GM19193 (cell line): ENCODE measurements around the gene LDHA.

Source experiments
- POLR2A ChIP-seq: IDR thresholded peaks from 4 replicates; pipeline ENCODE4 v1.6.1; 2011; ENCODE audit not compliant: insufficient read depth, insufficient read length; ENCODE audit errors: extremely low read depth

Gene LDHA

GRCh38 chr11:18394275-18394927 is at the start of gene LDHA:
TSS of gene LDHA (plus strand) at chr11:18394563. CDS start at chr11:18396843, 2,280 bp downstream.
- TF ChIP-seq POLR2A, result peak; percentile 99

DNA sequence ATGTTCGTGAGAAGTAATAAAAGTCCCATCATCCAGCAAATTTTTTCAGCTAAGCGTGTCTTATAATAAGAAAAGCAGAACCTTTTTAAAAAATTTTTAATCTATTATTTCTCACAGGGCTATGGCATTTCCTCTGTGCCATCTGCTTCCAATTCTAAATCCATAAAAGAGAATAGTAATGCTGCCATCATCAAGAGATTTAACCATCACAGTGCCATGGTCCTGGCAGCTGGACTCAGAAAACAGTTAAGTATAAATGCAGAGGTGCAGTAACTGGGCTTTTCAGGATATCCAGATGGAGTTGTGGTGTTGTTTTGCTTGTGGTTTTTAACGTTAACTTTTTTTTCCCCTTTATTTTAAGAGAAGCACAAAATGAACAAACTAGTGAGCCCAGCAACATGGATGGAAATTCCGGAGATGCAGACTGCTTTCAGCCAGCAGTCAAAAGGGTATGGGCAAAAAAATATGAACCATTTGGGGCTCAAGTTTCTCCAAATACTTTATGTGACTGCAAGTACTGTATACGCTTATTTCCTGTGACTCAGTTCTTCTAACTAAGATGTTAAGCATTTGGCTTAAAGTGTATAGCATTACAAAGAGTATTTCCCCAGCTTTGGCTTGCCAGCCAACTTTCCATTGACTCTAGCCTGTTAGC is 46.8 kb upstream of the LDHA start:
- TF ChIP-seq POLR2A, result no peak

- no peak for TF ChIP-seq POLR2A
Measured at GRCh38 chr11:18352581-18352980, 41.8 kb upstream of the LDHA start.

DNA sequence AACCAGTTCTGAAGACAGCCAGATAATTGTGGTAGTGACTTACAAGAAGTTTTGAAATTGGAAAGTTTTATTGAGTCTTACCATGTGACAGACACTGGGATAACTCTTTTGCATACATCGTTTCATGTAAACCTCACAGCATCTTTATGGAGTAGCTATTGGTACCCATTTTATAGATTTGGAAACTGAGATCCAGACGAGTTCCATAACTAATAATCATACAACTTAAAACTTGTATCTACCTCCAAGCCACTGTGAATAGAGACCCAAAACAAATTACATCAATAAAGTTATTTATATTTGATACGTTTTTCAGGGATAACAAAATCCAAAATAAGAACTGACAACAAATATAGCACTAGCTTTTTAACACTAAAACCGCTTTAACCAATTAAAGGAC is 35.7 kb upstream of the LDHA start:
- no peak for TF ChIP-seq POLR2A

- no peak for TF ChIP-seq POLR2A
Measured at GRCh38 chr11:18361154-18361553, 33.2 kb upstream of the LDHA start.

DNA sequence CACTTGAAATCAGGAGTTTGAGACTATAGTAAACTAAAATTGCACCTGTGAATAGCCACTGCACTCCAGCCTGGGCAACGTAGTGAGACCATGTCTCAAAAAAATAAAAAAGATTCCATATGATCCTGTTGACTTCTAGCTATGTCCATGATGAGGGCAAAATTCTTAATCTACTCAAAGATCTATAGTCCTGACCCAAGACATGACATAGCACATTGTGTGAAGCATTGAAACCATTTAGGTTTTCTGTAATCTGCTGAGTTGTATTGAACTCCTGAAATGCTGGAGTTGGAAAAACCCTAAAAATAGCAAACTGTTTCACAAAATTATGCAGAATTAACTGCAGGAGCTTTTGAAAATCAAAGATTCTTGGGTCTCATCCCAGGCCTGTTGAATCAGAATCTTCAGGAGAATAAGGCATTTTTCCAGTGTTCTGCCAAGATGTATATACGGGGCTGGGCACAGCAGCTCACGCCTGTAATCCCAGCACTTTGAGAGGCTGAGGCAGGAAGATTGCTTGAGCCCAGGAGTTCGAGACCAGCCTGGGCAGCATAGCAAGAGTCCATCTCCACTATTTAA is 29.8 kb upstream of the LDHA start:
- no peak for TF ChIP-seq POLR2A

GRCh38 chr11:18365741-18366140 is 28.6 kb upstream of the LDHA start:
- no peak for TF ChIP-seq POLR2A

DNA sequence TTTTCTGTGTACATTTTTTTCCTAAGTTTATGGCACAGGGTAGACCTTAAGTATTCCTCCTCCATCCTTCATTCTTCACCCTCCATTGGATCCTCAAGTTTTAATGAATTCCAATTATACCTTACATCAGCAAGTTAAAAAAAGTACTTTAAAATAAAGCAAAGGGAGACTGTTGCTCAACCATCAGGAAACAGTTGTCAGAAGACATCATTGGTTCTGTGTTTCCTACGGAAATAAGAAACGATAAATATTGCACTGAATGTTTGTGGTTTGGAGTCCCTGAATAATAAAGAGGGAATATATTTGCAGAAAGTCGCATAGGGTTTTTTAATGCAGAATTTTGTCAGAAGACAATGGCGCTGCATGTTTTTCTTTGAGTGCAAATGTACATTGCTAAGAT is 28.1 kb upstream of the LDHA start:
- no peak for TF ChIP-seq POLR2A

DNA sequence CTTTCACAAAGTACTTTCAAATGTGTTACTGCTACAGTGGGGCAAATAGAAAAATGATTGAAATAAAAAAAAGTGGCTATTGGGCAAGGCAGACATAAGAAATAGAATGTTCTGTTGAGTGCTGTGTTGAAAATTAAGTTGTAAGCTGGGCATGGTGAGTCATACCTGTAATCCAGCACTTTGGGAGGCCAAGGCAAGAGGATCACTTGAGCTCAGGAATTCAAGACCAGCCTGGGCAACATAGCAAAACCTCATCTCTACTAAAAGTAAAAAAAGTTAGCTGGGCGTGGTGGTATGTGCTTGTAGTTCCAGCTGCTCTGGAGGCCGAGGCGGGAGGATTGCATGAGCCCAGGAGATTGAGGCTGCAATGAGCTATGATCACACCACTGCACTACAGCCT is 26.9 kb upstream of the LDHA start:
- TF ChIP-seq POLR2A, result no peak

DNA sequence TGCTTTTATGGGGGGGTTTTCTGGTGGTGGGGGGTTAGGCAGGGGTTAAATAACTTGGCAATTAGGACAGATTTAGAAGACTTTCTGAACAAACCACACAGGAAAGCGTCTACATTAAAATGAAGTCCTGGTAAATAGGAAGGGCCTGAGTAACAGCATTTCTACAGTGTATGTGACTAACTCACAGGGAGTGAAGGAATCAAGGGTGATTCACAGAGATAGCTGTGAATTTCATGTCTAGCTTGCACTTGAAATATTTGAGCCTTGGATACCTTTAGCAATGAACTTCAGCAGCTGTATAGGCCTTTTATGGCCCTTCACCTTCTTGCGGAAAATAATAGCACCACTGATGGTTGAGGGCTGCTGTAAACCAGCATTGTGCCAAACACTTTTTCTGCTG is 26.1 kb upstream of the LDHA start:
- no peak for TF ChIP-seq POLR2A

GRCh38 chr11:18369398-18369797 is 25.0 kb upstream of the LDHA start:
- no peak for TF ChIP-seq POLR2A

DNA sequence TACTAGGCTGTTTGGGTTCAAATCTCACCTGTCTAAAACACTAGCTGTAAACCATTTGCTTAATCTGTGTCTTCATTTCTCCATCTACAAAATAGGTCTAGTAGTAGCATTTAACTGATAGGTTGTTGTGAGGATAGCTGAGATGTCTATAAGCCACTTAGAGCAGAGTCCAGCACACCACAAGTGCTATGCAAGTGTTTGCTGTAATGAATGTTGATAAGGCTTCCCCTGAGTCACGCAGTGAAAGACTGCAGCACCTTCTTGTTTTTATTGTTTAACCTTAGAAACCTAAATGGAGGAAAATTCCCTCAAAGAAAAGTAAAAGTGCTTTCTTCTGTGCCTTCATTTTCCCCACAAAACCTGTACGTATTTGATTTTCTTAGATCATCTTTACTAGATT is 23.1 kb upstream of the LDHA start:
- no peak for TF ChIP-seq POLR2A

DNA sequence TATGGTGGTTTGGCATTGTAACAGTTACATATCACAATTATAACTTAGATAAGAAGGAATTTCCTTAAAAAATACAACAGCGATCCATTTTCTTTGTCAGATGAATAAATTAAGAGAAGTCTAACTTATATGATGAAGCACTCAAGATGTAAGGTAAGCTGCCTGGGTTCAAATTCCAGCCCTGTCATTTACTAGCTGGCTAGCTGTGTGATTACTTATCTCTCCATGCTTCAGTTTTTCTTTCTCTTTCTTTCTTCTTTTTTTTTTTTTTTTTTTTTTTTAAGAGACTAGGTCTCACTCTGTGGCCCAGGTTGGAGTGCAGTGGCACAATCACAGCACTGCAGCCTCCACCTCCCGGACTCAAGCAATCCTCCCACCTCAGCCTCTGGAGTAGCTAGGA is 22.2 kb upstream of the LDHA start:
- TF ChIP-seq POLR2A, result no peak

DNA sequence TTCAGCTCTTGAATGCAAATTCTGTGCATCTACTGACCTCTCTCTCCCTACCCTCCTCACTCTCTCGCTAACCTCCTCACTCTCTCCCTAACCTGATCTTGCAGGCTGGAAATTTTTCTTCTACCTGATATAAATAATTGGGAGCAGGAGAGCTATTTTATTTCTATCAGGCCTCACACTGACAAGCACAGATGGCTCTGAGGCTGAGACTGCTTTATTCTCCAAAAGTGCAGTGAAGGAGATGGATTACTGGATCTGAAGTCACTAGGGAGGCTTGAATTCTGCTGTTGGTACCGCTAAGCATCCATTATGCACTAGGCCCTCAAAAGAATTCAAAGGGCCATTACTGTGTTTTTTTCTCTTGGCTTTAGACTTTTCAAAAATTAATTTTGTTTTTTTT is 19.4 kb upstream of the LDHA start:
- TF ChIP-seq POLR2A, result no peak

GRCh38 chr11:18375941-18376340 is 18.4 kb upstream of the LDHA start:
- TF ChIP-seq POLR2A, result no peak

- no peak for TF ChIP-seq POLR2A
Measured at GRCh38 chr11:18379201-18379600, 15.2 kb upstream of the LDHA start.

DNA sequence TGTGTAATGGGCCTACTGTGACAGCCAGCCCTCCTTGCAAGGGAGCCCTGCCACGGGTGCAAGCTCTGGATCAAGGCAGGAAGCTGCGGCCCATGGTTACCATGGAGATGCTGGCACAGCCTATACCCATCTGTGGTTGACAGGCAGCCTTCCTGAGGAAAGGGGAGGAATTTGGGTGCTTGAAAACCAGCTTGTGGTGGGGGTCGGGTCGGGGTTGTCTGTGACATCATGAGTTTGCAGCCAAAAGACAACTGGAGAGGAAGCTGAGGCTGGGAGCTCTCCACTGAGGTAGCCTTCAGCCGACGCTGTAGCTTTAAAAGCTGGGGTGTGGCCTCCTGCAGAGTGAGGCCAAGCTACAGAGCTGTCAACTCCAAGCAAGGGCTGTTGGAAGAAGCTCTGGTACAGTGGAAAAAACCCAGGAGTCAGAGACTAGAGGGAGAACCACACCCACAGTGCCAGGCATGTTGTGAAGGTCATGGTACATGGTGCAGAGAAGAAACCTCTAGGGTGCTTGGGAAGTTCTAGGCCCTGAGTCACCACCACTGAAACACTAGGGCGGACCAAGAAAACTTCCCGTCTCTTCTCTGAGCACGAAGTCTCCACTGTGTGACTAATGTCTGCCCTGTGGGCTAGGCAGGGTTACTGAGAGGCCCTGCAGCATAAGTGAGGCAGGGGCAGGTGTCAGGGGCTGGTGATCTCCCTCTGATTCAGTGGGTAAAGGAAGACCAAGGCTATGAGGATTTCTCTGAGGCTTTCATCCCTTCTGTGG is 10.8 kb upstream of the LDHA start:
- peak; percentile 53 for TF ChIP-seq POLR2A
